Progenitor cell of endocrine pancreas (in vitro differentiated cells): ENCODE measurements around the gene LYPLAL1. TPM values are rescaled to one million over a fixed set of nuclear protein-coding genes. Genes with fewer than 3 reads are reported as not detected.
"Not testable (repeated sequence)": the region's sequence is repeated elsewhere in the genome, so short reads cannot be mapped to it uniquely, and the experiment has no call there.

Experiments used
- DNase-seq: peaks from one replicate; pipeline ENCODE4 v3.0.0; 2021; ENCODE audit warnings: low spot score; ENCODE audit not compliant: unreplicated experiment
- H3K27ac Mint-ChIP-seq: 2 replicates; pipeline ENCODE4 v1.8.0; 2021; ENCODE audit warnings: mild to moderate bottlenecking, moderate library complexity, mixed read lengths
- H3K27me3 Mint-ChIP-seq: 2 replicates; pipeline ENCODE4 v1.8.0; 2021; ENCODE audit warnings: mixed read lengths
- H3K36me3 Mint-ChIP-seq: 2 replicates; pipeline ENCODE4 v1.8.0; 2022; ENCODE audit warnings: mixed read lengths; ENCODE audit not compliant: insufficient read depth
- H3K4me1 Mint-ChIP-seq: 2 replicates; pipeline ENCODE4 v1.8.0; 2021; ENCODE audit warnings: low read depth, mixed read lengths
- H3K4me3 Mint-ChIP-seq: 2 replicates; pipeline ENCODE4 v1.8.0; 2021; ENCODE audit warnings: low read depth, mild to moderate bottlenecking, moderate library complexity, mixed read lengths
- H3K9me3 Mint-ChIP-seq: 2 replicates; pipeline ENCODE4 v1.8.0; 2021; ENCODE audit warnings: low read depth, mixed read lengths
- total RNA-seq: library from RNA; stranded (reverse); gene quantifications from 2 replicates; pipeline ENCODE4 v1.2.1, GENCODE V29; 2021
- TF ChIP-seq, protein P1 (sequence below): fragments of 200-600 bp; sonication (generic); IDR thresholded peaks from one replicate; pipeline ENCODE4 v1.5.0; 2021; ENCODE audit warnings: antibody characterized with exemption, mild to moderate bottlenecking; ENCODE audit not compliant: unreplicated experiment

LYPLAL1 gene
- total RNA-seq, 1 donor from 2014 or later, result 33.0 TPM

GRCh38 chr1:219235903-219236481 is 62.3 kb downstream of the LYPLAL1 start:
- Mint-ChIP-seq H3K4me1 (peaks cover 7% of the 10 kb centered on the region), H3K9me3 (no peaks in the 10 kb centered on the region), H3K27ac (no peak overlapping the region), H3K36me3 (no peaks in the 10 kb centered on the region), H3K27me3 (no peaks in the 10 kb centered on the region), H3K4me3 (no peak overlapping the region)
- TF ChIP-seq, protein P1, sequence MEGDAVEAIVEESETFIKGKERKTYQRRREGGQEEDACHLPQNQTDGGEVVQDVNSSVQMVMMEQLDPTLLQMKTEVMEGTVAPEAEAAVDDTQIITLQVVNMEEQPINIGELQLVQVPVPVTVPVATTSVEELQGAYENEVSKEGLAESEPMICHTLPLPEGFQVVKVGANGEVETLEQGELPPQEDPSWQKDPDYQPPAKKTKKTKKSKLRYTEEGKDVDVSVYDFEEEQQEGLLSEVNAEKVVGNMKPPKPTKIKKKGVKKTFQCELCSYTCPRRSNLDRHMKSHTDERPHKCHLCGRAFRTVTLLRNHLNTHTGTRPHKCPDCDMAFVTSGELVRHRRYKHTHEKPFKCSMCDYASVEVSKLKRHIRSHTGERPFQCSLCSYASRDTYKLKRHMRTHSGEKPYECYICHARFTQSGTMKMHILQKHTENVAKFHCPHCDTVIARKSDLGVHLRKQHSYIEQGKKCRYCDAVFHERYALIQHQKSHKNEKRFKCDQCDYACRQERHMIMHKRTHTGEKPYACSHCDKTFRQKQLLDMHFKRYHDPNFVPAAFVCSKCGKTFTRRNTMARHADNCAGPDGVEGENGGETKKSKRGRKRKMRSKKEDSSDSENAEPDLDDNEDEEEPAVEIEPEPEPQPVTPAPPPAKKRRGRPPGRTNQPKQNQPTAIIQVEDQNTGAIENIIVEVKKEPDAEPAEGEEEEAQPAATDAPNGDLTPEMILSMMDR, result no peak
- DNase-seq, result no peak

GRCh38 chr1:219236933-219237610 is 63.4 kb downstream of the LYPLAL1 start:
- Mint-ChIP-seq H3K36me3 (no peaks in the 10 kb centered on the region), H3K27me3 (no peaks in the 10 kb centered on the region), H3K4me1 (peaks cover 9% of the 10 kb centered on the region), H3K9me3 (no peaks in the 10 kb centered on the region), H3K27ac (peak overlapping the region; percentile 86), H3K4me3 (peak overlapping the region; percentile 7)
- DNase-seq, result no peak
- TF ChIP-seq, protein P1, result no peak

- H3K4me3 Mint-ChIP-seq, result no peak overlapping the region
- H3K27me3 Mint-ChIP-seq, result no peaks in the 10 kb centered on the region
- peaks cover 9% of the 10 kb centered on the region for H3K4me1 Mint-ChIP-seq
- DNase-seq, result no peak
- H3K27ac Mint-ChIP-seq, result no peak overlapping the region
- H3K36me3 Mint-ChIP-seq, result no peaks in the 10 kb centered on the region
- TF ChIP-seq, protein P1, result no peak
- H3K9me3 Mint-ChIP-seq, result no peaks in the 10 kb centered on the region
Measured at GRCh38 chr1:219239518-219239917, 65.8 kb downstream of the LYPLAL1 start.

DNA sequence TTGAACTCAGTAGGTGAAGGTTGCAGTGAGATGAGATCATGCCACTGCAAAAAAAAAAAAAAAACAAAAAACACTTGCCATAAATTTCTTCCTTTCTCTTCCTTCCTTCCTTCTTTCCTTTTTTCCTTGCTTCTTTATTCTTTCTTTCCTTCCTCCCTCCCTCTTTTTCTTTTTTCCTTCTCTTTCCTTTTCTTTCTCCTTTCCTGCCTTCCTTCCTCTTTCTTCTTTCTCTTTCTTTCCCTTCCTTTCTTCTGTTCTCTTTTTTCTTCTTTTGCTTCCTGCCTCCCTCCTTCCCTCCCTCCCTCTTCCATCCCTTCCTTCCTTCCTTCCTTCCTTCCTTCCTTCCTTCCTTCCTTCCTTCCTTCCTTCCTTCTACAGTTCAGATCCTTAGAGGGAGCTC is 71.2 kb downstream of the LYPLAL1 start:
- H3K27ac Mint-ChIP-seq, result no peak overlapping the region
- no peaks in the 10 kb centered on the region for H3K9me3 Mint-ChIP-seq
- no peak for DNase-seq
- peaks cover 1% of the 10 kb centered on the region for H3K36me3 Mint-ChIP-seq
- no peaks in the 10 kb centered on the region for H3K27me3 Mint-ChIP-seq
- TF ChIP-seq, protein P1, result no peak
- no peak overlapping the region for H3K4me3 Mint-ChIP-seq
- H3K4me1 Mint-ChIP-seq, result peaks cover 3% of the 10 kb centered on the region

- TF ChIP-seq, protein P1, result no peak
- Mint-ChIP-seq H3K27ac (no peak overlapping the region), H3K27me3 (no peaks in the 10 kb centered on the region), H3K9me3 (peaks cover 13% of the 10 kb centered on the region), H3K36me3 (peaks cover 7% of the 10 kb centered on the region), H3K4me1 (peaks cover 1% of the 10 kb centered on the region), H3K4me3 (no peak overlapping the region)
- no peak for DNase-seq
Measured at GRCh38 chr1:219247441-219247840, 73.8 kb downstream of the LYPLAL1 start.

DNA sequence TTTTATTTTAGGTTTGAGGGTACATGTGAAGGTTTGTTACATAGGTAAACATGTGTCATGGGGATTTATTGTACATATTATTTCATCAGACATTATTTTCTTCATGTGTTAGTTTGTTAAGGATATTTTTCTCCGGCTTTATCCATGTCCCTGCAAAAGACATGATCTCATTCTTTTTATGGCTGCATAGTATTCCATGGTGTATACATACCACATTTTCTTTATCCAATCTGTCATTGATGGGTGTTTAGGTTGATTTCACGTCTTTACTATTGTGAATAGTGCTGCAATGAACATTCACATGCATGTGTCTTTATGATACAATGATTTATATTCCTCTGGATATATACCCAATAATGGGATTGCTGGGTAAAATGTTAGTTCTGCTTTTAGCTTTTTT is 76.8 kb downstream of the LYPLAL1 start:
- not testable (repeated sequence) for H3K27me3 Mint-ChIP-seq, DNase-seq, H3K4me3 Mint-ChIP-seq, H3K27ac Mint-ChIP-seq, H3K4me1 Mint-ChIP-seq
- peaks cover 35% of the 10 kb centered on the region for H3K9me3 Mint-ChIP-seq
- H3K36me3 Mint-ChIP-seq, result peaks cover 20% of the 10 kb centered on the region
